ENCODE results near the gene TRAPPC13. TPM values are rescaled to one million over a fixed set of nuclear protein-coding genes. Genes with fewer than 3 reads are reported as not detected.

TRAPPC13 gene
- total and polyA plus RNA-seq, 2 of the 13 experiments (the other 11 are each of a cell fraction or from before 2014, with no cell fraction given), result 8.4 to 19.6 TPM

GRCh38 chr5:65654713-65655112 is 29.9 kb downstream of the TRAPPC13 start:
- no peak for ATAC-seq
- DNase-seq (ENCODE audit: low spot score), result no peak
- H3K27ac ChIP-seq (ENCODE audit: extremely low read length, insufficient read depth, low read length), result no peak overlapping the region
- peaks cover 25% of the 10 kb centered on the region for H3K4me1 ChIP-seq (ENCODE audit: insufficient read depth, low read length)
- intact Hi-C loops (cut with micrococcal nuclease; ENCODE audit: unreplicated experiment), result no loop called here
- no peaks in the 10 kb centered on the region for H3K36me3 ChIP-seq (replicated peaks in 1 of 2; ENCODE audit: control insufficient read depth in 1 of 2, insufficient read depth in 2 of 2, low read length in 2 of 2)
- H4K20me1 ChIP-seq (ENCODE audit: insufficient read depth, low read length), result no peaks in the 10 kb centered on the region
- no peak overlapping the region for H3K9ac ChIP-seq (ENCODE audit: insufficient read depth, low read depth, low read length)
- H3K79me2 ChIP-seq (ENCODE audit: insufficient read depth, low read length), result no peaks in the 10 kb centered on the region
- in situ Hi-C loops (cut with HindIII; ENCODE audit: extremely low pct_ligation_motif_present, low pct_unique_long_range_greater_than_20kb), result no loop called here
- CTCF ChIA-PET (ENCODE audit: low intra/inter-chr PET ratio, low total read pairs), result no interaction called here
- WGBS (ENCODE audit: low lambda C conversion rate), result 95% methylated on average over 2 of the region's 2 CpGs
- no peaks in the 10 kb centered on the region for H3K9me3 ChIP-seq (ENCODE audit: low read length)
- TF ChIP-seq KLF13 (CRISPR knock-in tag; IDR thresholded peaks at IDR 0.05) (no peak), ZFP36 (IDR thresholded peaks at IDR 0.05; ENCODE audit: borderline replicate concordance, low read depth, low read length, partially characterized antibody) (no peak)
- H3K4me3 ChIP-seq (replicated peaks in 1 of 3; ENCODE audit: insufficient read depth in 1 of 3, low read depth in 2 of 3, low read length in 3 of 3), result no peak overlapping the region
- H3K27me3 ChIP-seq (ENCODE audit: control insufficient read depth in 1 of 2, insufficient read depth in 2 of 2, low read length in 2 of 2), result no peaks in the 10 kb centered on the region
- H2AFZ ChIP-seq (ENCODE audit: low read length), result no peak overlapping the region
- H3K4me2 ChIP-seq (ENCODE audit: low read depth, low read length), result no peak overlapping the region
- POLR2A ChIA-PET, result no interaction called here
- FAIRE-seq, result no peak
- BruUV-seq (replicated peaks), result no TSS peak

- Histone ChIP-seq H2AFZ (ENCODE audit: low read length) (no peak overlapping the region), H3K27ac (ENCODE audit: extremely low read length, insufficient read depth, low read length) (no peak overlapping the region), H3K4me3 (replicated peaks in 1 of 3; ENCODE audit: insufficient read depth in 1 of 3, low read depth in 2 of 3, low read length in 3 of 3) (no peak overlapping the region), H3K79me2 (ENCODE audit: insufficient read depth, low read length) (no peaks in the 10 kb centered on the region), H3K9me3 (ENCODE audit: low read length) (no peaks in the 10 kb centered on the region), H3K4me2 (ENCODE audit: low read depth, low read length) (no peak overlapping the region), H4K20me1 (ENCODE audit: insufficient read depth, low read length) (no peaks in the 10 kb centered on the region), H3K36me3 (replicated peaks in 1 of 2; ENCODE audit: control insufficient read depth in 1 of 2, insufficient read depth in 2 of 2, low read length in 2 of 2) (peaks cover 0 to 9% of the 10 kb centered on the region in 2 experiments; a peak in 4 of 5 replicates), H3K4me1 (ENCODE audit: insufficient read depth, low read length) (peaks cover 6% of the 10 kb centered on the region; the same call in 1 of the 2 replicates), H3K27me3 (ENCODE audit: control insufficient read depth in 1 of 2, insufficient read depth in 2 of 2, low read length in 2 of 2) (no peaks in the 10 kb centered on the region), H3K9ac (ENCODE audit: insufficient read depth, low read depth, low read length) (no peak overlapping the region)
- ATAC-seq (peak; percentile 86), FAIRE-seq (peak; percentile 43), DNase-seq (ENCODE audit: low spot score) (no peak)
- WGBS (ENCODE audit: low lambda C conversion rate), result 100% methylated on average over 1 of the region's 1 CpG
- TF ChIP-seq TEAD3 (CRISPR knock-in tag; optimal IDR thresholded peaks at IDR 0.05; ENCODE audit: borderline replicate concordance) (peak; percentile 88), CTCF (CRISPR knock-in tag; IDR thresholded peaks at IDR 0.05) (0 out of 2 replicates have a peak, but pooled peaks have one; percentile 14), RFX5 (IDR thresholded peaks at IDR 0.05; ENCODE audit: low read depth, low read length) (no peak)
- intact Hi-C loops (cut with micrococcal nuclease; ENCODE audit: unreplicated experiment), result no loop called here
- POLR2A ChIA-PET, result no interaction called here
- BruUV-seq (replicated peaks), result no TSS peak
- CTCF ChIA-PET (ENCODE audit: low intra/inter-chr PET ratio, low total read pairs), result no interaction called here
- in situ Hi-C loops (cut with HindIII; ENCODE audit: extremely low pct_ligation_motif_present, low pct_unique_long_range_greater_than_20kb), result no loop called here
These were observed 39.1 kb downstream of the TRAPPC13 start for GRCh38 chr5:65663804-65664521.
